ENCODE results near the gene SLC1A5. TPM values are rescaled to one million over a fixed set of nuclear protein-coding genes. Genes with fewer than 3 reads are reported as not detected.

SLC1A5 gene
- total RNA-seq, 1 experiment from 2014 or later = 117 TPM

GRCh38 chr19:46726551-46726950, 61.8 kb downstream of the SLC1A5 start:
- no peak for DNase-seq (ENCODE audit: low read depth)

GRCh38 chr19:46725859-46726393, 62.5 kb downstream of the SLC1A5 start:
- no peak for DNase-seq (ENCODE audit: low read depth)

- no peak for DNase-seq (ENCODE audit: low read depth)
Observed at GRCh38 chr19:46725036-46725820, 63.2 kb downstream of the SLC1A5 start.

Other genes with a start within 250 kb of the SLC1A5 start
- 173 and 174 TPM in 2 replicates for gene CALM3, start 187.3 kb downstream of the SLC1A5 start, total RNA-seq (2014; rRNA removed; shearing (Covaris generic))
- 0.60 and 0.78 TPM in 2 replicates for gene PTGIR, start 163.5 kb downstream of the SLC1A5 start, total RNA-seq (2014; rRNA removed; shearing (Covaris generic))
- not detected in 2 replicates for gene GNG8, start 152.4 kb downstream of the SLC1A5 start, total RNA-seq (2014; rRNA removed; shearing (Covaris generic))
- 2.2 and 3.3 TPM in 2 replicates for gene DACT3, start 127.4 kb downstream of the SLC1A5 start, total RNA-seq (2014; rRNA removed; shearing (Covaris generic))
- gene PRKD2, start 71.5 kb downstream of the SLC1A5 start, total RNA-seq (2014; rRNA removed; shearing (Covaris generic)) = 12.9 and 14.6 TPM in 2 replicates
- gene FKRP, start 42.5 kb downstream of the SLC1A5 start, total RNA-seq (2014; rRNA removed; shearing (Covaris generic)) = 5.4 and 9.2 TPM in 2 replicates
- 33.6 and 42.8 TPM in 2 replicates for gene STRN4, start 42.1 kb downstream of the SLC1A5 start, total RNA-seq (2014; rRNA removed; shearing (Covaris generic))
- 447 and 606 TPM in 2 replicates for gene AP2S1, start 62.3 kb upstream of the SLC1A5 start, total RNA-seq (2014; rRNA removed; shearing (Covaris generic))
- gene ARHGAP35, start 72.4 kb upstream of the SLC1A5 start, total RNA-seq (2014; rRNA removed; shearing (Covaris generic)) = 24.0 and 25.2 TPM in 2 replicates
- not detected in 2 replicates for gene NPAS1, start 231.2 kb upstream of the SLC1A5 start, total RNA-seq (2014; rRNA removed; shearing (Covaris generic))

All from RPMI7951 (cell line).